SH-SY5Y (cell line): ENCODE data around the gene CYS1.

ENCODE experiments used
- GATA2 ChIP-seq: IDR thresholded peaks from 2 replicates; pipeline ENCODE4 v1.6.1; 2011; ENCODE audit warnings: mild to moderate bottlenecking, low read depth, low read length
- GATA3 ChIP-seq: IDR thresholded peaks from 2 replicates; pipeline ENCODE4 v1.6.1; 2011; ENCODE audit warnings: low read depth, mild to moderate bottlenecking, low read length, moderate library complexity

CYS1 gene

GRCh38 chr2:10036095-10036884 lies 43.9 kb downstream of the CYS1 start:
- TF ChIP-seq GATA3, result no peak

GRCh38 chr2:10035633-10036032 lies 44.6 kb downstream of the CYS1 start:
- TF ChIP-seq GATA3, result no peak
- TF ChIP-seq GATA2, result no peak

- no peak for TF ChIP-seq GATA3
- no peak for TF ChIP-seq GATA2
These were observed 45.2 kb downstream of the CYS1 start for GRCh38 chr2:10035053-10035422.

GRCh38 chr2:10034333-10035052 lies 45.7 kb downstream of the CYS1 start:
- TF ChIP-seq GATA3 (no peak), GATA2 (no peak)

- no peak for TF ChIP-seq GATA2
- TF ChIP-seq GATA3, result no peak
These were observed 46.8 kb downstream of the CYS1 start for GRCh38 chr2:10033251-10034006.

GRCh38 chr2:10032746-10033105 lies 47.5 kb downstream of the CYS1 start:
- no peak for TF ChIP-seq GATA2
- TF ChIP-seq GATA3, result no peak

- TF ChIP-seq GATA2 (no peak), GATA3 (no peak)
These were observed 48.1 kb downstream of the CYS1 start for GRCh38 chr2:10031886-10032745.

- TF ChIP-seq GATA3 (no peak), GATA2 (no peak)
These were observed 49.9 kb downstream of the CYS1 start for GRCh38 chr2:10030311-10030736.

GRCh38 chr2:10029875-10030223 lies 50.4 kb downstream of the CYS1 start:
- TF ChIP-seq GATA3 (no peak), GATA2 (no peak)

GRCh38 chr2:10028988-10029874 lies 51.0 kb downstream of the CYS1 start:
- TF ChIP-seq GATA2 (no peak), GATA3 (no peak)

GRCh38 chr2:10028407-10028987 lies 51.7 kb downstream of the CYS1 start:
- TF ChIP-seq GATA3 (no peak), GATA2 (no peak)

GRCh38 chr2:10027660-10028330 lies 52.4 kb downstream of the CYS1 start:
- TF ChIP-seq GATA3, result no peak
- TF ChIP-seq GATA2, result no peak

- no peak for TF ChIP-seq GATA2
- no peak for TF ChIP-seq GATA3
These were observed 53.2 kb downstream of the CYS1 start for GRCh38 chr2:10026940-10027569.
